Measurements from ENCODE around the gene PPP6C. TPM values are rescaled to one million over a fixed set of nuclear protein-coding genes. Genes with fewer than 3 reads are reported as not detected.
"Not testable (repeated sequence)": the region's sequence is repeated elsewhere in the genome, so short reads cannot be mapped to it uniquely, and the experiment has no call there.

PPP6C gene
- total RNA-seq, 1 donor: 40.9 TPM

GRCh38 chr9:125110464-125110863 is 79.1 kb downstream of the PPP6C start:
- H3K4me1 ChIP-seq (ENCODE audit: insufficient read depth, low read length): peaks cover 9% of the 10 kb centered on the region
- no peaks in the 10 kb centered on the region for H3K9me3 ChIP-seq (ENCODE audit: low read depth, low read length)
- H3K27me3 ChIP-seq (ENCODE audit: insufficient read depth, low read length): no peaks in the 10 kb centered on the region
- H3K4me3 ChIP-seq (ENCODE audit: insufficient read depth, low read length): no peak overlapping the region
- peaks cover 6% of the 10 kb centered on the region for H3K79me2 ChIP-seq (ENCODE audit: insufficient read depth, low read length)
- no peak overlapping the region for H3K4me2 ChIP-seq (ENCODE audit: insufficient read depth, low read length)
- H2AFZ ChIP-seq (ENCODE audit: low read length): no peak overlapping the region
- H4K20me1 ChIP-seq (ENCODE audit: insufficient read depth, low read length): peaks cover 4% of the 10 kb centered on the region
- H3K27ac ChIP-seq (ENCODE audit: low read depth, low read length): no peak overlapping the region
- no peak for DNase-seq (ENCODE audit: insufficient read length, low spot score, missing footprints)
- H3K36me3 ChIP-seq (ENCODE audit: insufficient read depth, low read length): no peaks in the 10 kb centered on the region
- TF ChIP-seq CTCF (IDR thresholded peaks at IDR 0.05; ENCODE audit: extremely low read depth, low read depth, low read length): no peak

GRCh38 chr9:125108541-125108940 is 81.1 kb downstream of the PPP6C start:
- not testable (repeated sequence) for DNase-seq (ENCODE audit: insufficient read length, low spot score, missing footprints); H3K79me2 ChIP-seq (ENCODE audit: insufficient read depth, low read length); H3K9me3 ChIP-seq (ENCODE audit: low read depth, low read length); H2AFZ ChIP-seq (ENCODE audit: low read length); H3K4me2 ChIP-seq (ENCODE audit: insufficient read depth, low read length); H3K36me3 ChIP-seq (ENCODE audit: insufficient read depth, low read length); H3K27me3 ChIP-seq (ENCODE audit: insufficient read depth, low read length); H3K27ac ChIP-seq (ENCODE audit: low read depth, low read length); H3K4me1 ChIP-seq (ENCODE audit: insufficient read depth, low read length); H3K4me3 ChIP-seq (ENCODE audit: insufficient read depth, low read length); H4K20me1 ChIP-seq (ENCODE audit: insufficient read depth, low read length)

GRCh38 chr9:125106285-125106893 is 83.2 kb downstream of the PPP6C start:
- H3K79me2 ChIP-seq (ENCODE audit: insufficient read depth, low read length): peaks cover 8% of the 10 kb centered on the region
- peak overlapping the region; percentile 41 for H3K27ac ChIP-seq (ENCODE audit: low read depth, low read length)
- TF ChIP-seq CTCF (IDR thresholded peaks at IDR 0.05; ENCODE audit: extremely low read depth, low read depth, low read length): no peak
- peak; percentile 87 for DNase-seq (ENCODE audit: insufficient read length, low spot score, missing footprints)
- no peaks in the 10 kb centered on the region for H3K9me3 ChIP-seq (ENCODE audit: low read depth, low read length)
- no peaks in the 10 kb centered on the region for H3K27me3 ChIP-seq (ENCODE audit: insufficient read depth, low read length)
- H4K20me1 ChIP-seq (ENCODE audit: insufficient read depth, low read length): no peaks in the 10 kb centered on the region
- H3K4me3 ChIP-seq (ENCODE audit: insufficient read depth, low read length): no peak overlapping the region
- H3K4me2 ChIP-seq (ENCODE audit: insufficient read depth, low read length): peak overlapping the region; percentile 24
- H3K36me3 ChIP-seq (ENCODE audit: insufficient read depth, low read length): no peaks in the 10 kb centered on the region
- H2AFZ ChIP-seq (ENCODE audit: low read length): no peak overlapping the region
- peaks cover 9% of the 10 kb centered on the region for H3K4me1 ChIP-seq (ENCODE audit: insufficient read depth, low read length)

- H3K4me2 ChIP-seq (ENCODE audit: insufficient read depth, low read length): no peak overlapping the region
- no peak overlapping the region for H3K4me3 ChIP-seq (ENCODE audit: insufficient read depth, low read length)
- H3K27ac ChIP-seq (ENCODE audit: low read depth, low read length): no peak overlapping the region
- no peaks in the 10 kb centered on the region for H3K9me3 ChIP-seq (ENCODE audit: low read depth, low read length)
- TF ChIP-seq CTCF (IDR thresholded peaks at IDR 0.05; ENCODE audit: extremely low read depth, low read depth, low read length): no peak
- peaks cover 16% of the 10 kb centered on the region for H3K4me1 ChIP-seq (ENCODE audit: insufficient read depth, low read length)
- H3K36me3 ChIP-seq (ENCODE audit: insufficient read depth, low read length): no peaks in the 10 kb centered on the region
- DNase-seq (ENCODE audit: insufficient read length, low spot score, missing footprints): no peak
- H4K20me1 ChIP-seq (ENCODE audit: insufficient read depth, low read length): no peaks in the 10 kb centered on the region
- H3K79me2 ChIP-seq (ENCODE audit: insufficient read depth, low read length): peaks cover 9% of the 10 kb centered on the region
- no peak overlapping the region for H2AFZ ChIP-seq (ENCODE audit: low read length)
- no peaks in the 10 kb centered on the region for H3K27me3 ChIP-seq (ENCODE audit: insufficient read depth, low read length)
These were observed 85.7 kb downstream of the PPP6C start for GRCh38 chr9:125103770-125104460.

All from osteoblast (primary cell).